Measurements from ENCODE around the gene ADRA2C. TPM values are rescaled to one million over a fixed set of nuclear protein-coding genes. Genes with fewer than 3 reads are reported as not detected.

Gene ADRA2C
- total and polyA plus RNA-seq, 4 experiments from 2014 or later, result not detected

DNA sequence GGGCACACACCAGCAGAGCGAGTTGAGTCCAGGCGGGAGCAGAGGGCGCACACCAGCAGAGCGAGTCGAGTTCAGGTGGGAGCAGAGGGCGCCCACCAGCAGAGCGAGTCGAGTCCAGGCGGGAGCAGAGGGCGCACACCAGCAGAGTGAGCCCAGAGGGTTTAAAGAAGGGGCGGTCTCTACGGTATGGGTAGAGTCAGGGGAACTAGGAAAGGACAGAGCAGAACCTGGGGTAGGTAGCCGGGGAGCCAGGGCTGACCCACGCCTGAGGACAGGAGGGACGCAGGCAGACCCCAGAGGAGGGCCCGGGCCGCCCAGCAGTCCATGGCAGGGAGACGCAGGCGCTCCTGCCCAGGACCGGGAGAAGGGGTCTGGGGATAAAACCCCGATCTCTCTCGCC, 22.0 kb upstream of the ADRA2C start:
- Histone ChIP-seq H3K4me3 (ENCODE audit: low read length in 2 of 2) (no peak overlapping the region), H3K4me1 (ENCODE audit: insufficient read depth, low read length) (no peaks in the 10 kb centered on the region), H3K36me3 (ENCODE audit: insufficient read depth, low read length) (no peaks in the 10 kb centered on the region), H3K9me3 (ENCODE audit: control insufficient read depth in 1 of 2, low read length in 2 of 2) (no peaks in the 10 kb centered on the region), H3K27me3 (ENCODE audit: insufficient read depth, low read length) (no peaks in the 10 kb centered on the region), H3K27ac (ENCODE audit: low read depth, low read length) (no peak overlapping the region)
- ChIA-PET CTCF (ENCODE audit: partially characterized antibody) (no interaction called here), POLR2A (ENCODE audit: partially characterized antibody) (no interaction called here)
- Mint-ChIP-seq H3K27me3 (peaks cover 29 to 43% of the 10 kb centered on the region in 2 donors), H3K4me3 (no peak overlapping the region), H3K4me1 (peaks cover 0 to 2% (median 0%) of the 10 kb centered on the region in 4 donors), H3K27ac (no peak overlapping the region), H3K9me3 (peaks cover 0 to 7% (median 1%) of the 10 kb centered on the region in 8 donors), H3K36me3 (no peaks in the 10 kb centered on the region)
- DNase-seq, result no peak
- intact Hi-C loops (cut with micrococcal nuclease), result no loop called here

DNA sequence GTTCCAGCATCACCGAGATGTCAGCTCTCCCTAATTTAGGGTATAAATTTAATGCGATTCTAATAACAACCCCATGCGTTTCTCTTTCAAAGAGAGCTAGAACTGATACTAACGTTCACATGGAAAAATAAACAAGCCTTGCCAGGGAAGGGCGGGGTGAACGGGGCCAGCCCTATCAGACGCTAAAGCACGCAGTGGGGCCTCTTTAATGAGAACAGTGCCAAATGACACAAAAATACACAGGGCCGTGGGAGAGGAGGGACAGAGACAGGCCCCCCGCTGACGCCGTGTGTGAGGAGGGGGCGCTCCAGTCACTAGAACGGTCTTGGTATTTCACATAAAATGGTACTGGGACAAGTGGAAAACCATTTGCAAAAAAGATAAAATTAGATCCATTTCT, 21.3 kb upstream of the ADRA2C start:
- H3K36me3 Mint-ChIP-seq, result no peaks in the 10 kb centered on the region
- H3K27me3 Mint-ChIP-seq, result peaks cover 31 to 46% of the 10 kb centered on the region in 2 donors
- Histone ChIP-seq H3K4me1 (ENCODE audit: insufficient read depth, low read length) (no peaks in the 10 kb centered on the region), H3K27me3 (ENCODE audit: insufficient read depth, low read length) (no peaks in the 10 kb centered on the region), H3K9me3 (ENCODE audit: control insufficient read depth in 1 of 2, low read length in 2 of 2) (no peaks in the 10 kb centered on the region), H3K4me3 (ENCODE audit: low read length in 2 of 2) (no peak overlapping the region), H3K36me3 (ENCODE audit: insufficient read depth, low read length) (no peaks in the 10 kb centered on the region), H3K27ac (ENCODE audit: low read depth, low read length) (no peak overlapping the region)
- CTCF ChIA-PET (ENCODE audit: partially characterized antibody), result no interaction called here
- H3K4me1 Mint-ChIP-seq, result peaks cover 0 to 2% (median 0%) of the 10 kb centered on the region in 4 donors
- DNase-seq, result no peak
- H3K27ac Mint-ChIP-seq, result no peak overlapping the region
- intact Hi-C loops (cut with micrococcal nuclease), result no loop called here
- POLR2A ChIA-PET (ENCODE audit: partially characterized antibody), result no interaction called here
- peaks cover 0 to 7% (median 1%) of the 10 kb centered on the region in 8 donors for H3K9me3 Mint-ChIP-seq
- no peak overlapping the region for H3K4me3 Mint-ChIP-seq

DNA sequence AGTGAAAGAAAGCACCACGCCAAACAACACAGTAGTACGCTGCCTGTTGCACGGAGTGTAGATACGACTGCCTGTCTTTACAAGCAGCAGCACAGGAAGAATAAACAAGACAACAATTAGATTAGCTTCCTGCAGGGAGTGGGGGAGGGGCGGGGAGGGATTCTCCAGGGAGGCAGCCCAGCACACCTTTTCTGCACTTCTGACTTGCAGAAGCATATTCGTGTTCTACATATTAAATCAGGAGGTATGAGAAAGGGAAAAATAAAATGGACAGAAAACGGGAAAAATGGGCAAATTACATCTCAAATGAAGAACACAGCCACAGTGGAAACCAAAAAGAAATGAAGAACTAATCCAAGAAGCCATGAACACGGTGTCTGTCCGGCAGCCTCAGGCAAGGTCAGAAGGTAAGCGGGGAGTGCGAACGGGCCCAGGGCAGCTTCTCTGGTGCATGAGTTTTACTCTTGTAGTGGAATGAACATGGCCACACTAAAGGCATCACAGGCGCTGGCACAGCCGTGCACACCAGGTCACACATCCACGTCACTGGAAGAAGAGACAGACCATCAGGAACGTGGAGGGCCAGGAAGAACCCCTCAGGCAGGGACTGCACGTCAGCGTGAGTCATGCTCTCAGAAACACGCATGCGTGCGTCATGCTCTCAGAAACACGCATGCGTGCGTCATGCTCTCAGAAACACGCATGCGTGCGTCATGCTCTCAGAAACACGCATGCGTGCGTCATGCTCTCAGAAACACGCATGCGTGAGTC, 20.1 kb upstream of the ADRA2C start:
- Histone ChIP-seq H3K27me3 (ENCODE audit: insufficient read depth, low read length) (no peaks in the 10 kb centered on the region), H3K4me1 (ENCODE audit: insufficient read depth, low read length) (no peaks in the 10 kb centered on the region), H3K27ac (ENCODE audit: low read depth, low read length) (no peak overlapping the region), H3K36me3 (ENCODE audit: insufficient read depth, low read length) (no peaks in the 10 kb centered on the region), H3K4me3 (ENCODE audit: low read length in 2 of 2) (no peak overlapping the region), H3K9me3 (ENCODE audit: control insufficient read depth in 1 of 2, low read length in 2 of 2) (no peaks in the 10 kb centered on the region)
- POLR2A ChIA-PET (ENCODE audit: partially characterized antibody), result no interaction called here
- H3K27ac Mint-ChIP-seq, result no peak overlapping the region
- peaks cover 0 to 2% (median 0%) of the 10 kb centered on the region in 4 donors for H3K4me1 Mint-ChIP-seq
- no peak for DNase-seq
- intact Hi-C loops (cut with micrococcal nuclease), result no loop called here
- no peak overlapping the region for H3K4me3 Mint-ChIP-seq
- H3K27me3 Mint-ChIP-seq, result peaks cover 31 to 48% of the 10 kb centered on the region in 2 donors
- no peaks in the 10 kb centered on the region for H3K36me3 Mint-ChIP-seq
- H3K9me3 Mint-ChIP-seq, result peaks cover 0 to 7% (median 1%) of the 10 kb centered on the region in 8 donors
- CTCF ChIA-PET (ENCODE audit: partially characterized antibody), result no interaction called here

DNA sequence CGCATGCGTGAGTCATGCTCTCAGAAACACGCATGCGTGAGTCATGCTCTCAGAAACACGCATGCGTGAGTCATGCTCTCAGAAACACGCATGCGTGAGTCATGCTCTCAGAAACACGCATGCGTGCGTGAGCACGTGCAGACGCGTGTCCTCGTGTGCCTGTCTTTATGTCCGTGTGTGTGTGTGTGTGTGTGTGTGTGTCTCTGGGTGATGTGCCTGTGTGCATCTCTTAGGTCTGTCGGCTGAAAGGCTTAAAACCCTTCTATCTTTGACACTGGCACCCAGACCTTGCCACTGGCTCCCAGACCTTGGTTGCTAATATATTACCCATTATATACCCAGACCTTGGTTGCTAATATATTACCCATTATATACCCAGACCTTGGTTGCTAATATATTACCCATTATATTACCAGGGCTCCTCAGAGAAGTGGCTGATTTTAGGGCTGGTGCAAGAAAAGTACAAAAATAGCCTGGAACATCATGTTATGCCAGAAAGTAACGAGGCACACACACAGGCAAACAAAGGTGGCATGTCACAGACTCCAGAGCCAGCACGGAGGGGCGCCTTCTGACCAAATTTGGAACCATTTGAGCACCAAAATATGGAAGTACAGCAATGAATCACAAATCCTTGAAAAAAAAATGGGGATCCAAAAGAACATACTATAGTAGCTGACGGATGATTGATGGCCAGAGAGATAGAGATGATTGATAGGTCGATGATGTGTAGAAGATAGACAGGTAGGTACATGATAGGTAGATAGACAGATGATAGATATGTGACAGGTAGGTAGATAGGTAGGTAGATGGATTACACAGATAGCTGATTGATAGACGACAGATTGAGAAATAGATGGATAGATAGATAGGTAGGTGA, 19.2 kb upstream of the ADRA2C start:
- Mint-ChIP-seq H3K27me3 (peaks cover 31 to 50% of the 10 kb centered on the region in 2 donors), H3K4me3 (no peak overlapping the region), H3K36me3 (no peaks in the 10 kb centered on the region), H3K27ac (no peak overlapping the region), H3K9me3 (peaks cover 0 to 6% (median 1%) of the 10 kb centered on the region in 8 donors), H3K4me1 (peaks cover 0 to 2% (median 0%) of the 10 kb centered on the region in 4 donors)
- no peaks in the 10 kb centered on the region for H3K27me3 ChIP-seq (ENCODE audit: insufficient read depth, low read length)
- no peaks in the 10 kb centered on the region for H3K4me1 ChIP-seq (ENCODE audit: insufficient read depth, low read length)
- no peak overlapping the region for H3K4me3 ChIP-seq (ENCODE audit: low read length in 2 of 2)
- H3K27ac ChIP-seq (ENCODE audit: low read depth, low read length), result no peak overlapping the region
- ChIA-PET CTCF (ENCODE audit: partially characterized antibody) (no interaction called here), POLR2A (ENCODE audit: partially characterized antibody) (no interaction called here)
- H3K9me3 ChIP-seq (ENCODE audit: control insufficient read depth in 1 of 2, low read length in 2 of 2), result no peaks in the 10 kb centered on the region
- H3K36me3 ChIP-seq (ENCODE audit: insufficient read depth, low read length), result no peaks in the 10 kb centered on the region
- intact Hi-C loops (cut with micrococcal nuclease), result no loop called here
- DNase-seq, result no peak

DNA sequence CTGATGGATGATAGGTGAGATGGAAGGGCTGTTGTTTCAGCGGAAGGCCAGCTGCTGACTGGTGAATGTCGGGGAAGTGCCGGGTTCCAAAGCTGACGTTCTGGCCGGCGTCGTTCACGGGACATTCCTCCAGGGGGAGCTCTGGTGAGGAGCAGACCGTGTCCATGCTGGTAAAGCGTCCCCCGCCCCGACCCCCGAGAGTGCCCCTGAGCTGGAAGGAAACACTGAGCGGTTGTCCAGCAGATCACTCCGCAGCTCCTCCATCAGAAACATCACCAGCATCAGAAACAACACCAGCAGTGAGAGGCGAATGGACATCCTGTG, 18.6 kb upstream of the ADRA2C start:
- Mint-ChIP-seq H3K36me3 (no peaks in the 10 kb centered on the region), H3K27ac (no peak overlapping the region), H3K4me3 (no peak overlapping the region), H3K9me3 (peaks cover 0 to 6% (median 0%) of the 10 kb centered on the region in 8 donors), H3K27me3 (peaks cover 30 to 45% of the 10 kb centered on the region in 2 donors), H3K4me1 (peaks cover 0 to 2% (median 0%) of the 10 kb centered on the region in 4 donors)
- no peak for DNase-seq
- no peaks in the 10 kb centered on the region for H3K9me3 ChIP-seq (ENCODE audit: control insufficient read depth in 1 of 2, low read length in 2 of 2)
- POLR2A ChIA-PET (ENCODE audit: partially characterized antibody), result no interaction called here
- no peak overlapping the region for H3K4me3 ChIP-seq (ENCODE audit: low read length in 2 of 2)
- H3K36me3 ChIP-seq (ENCODE audit: insufficient read depth, low read length), result no peaks in the 10 kb centered on the region
- intact Hi-C loops (cut with micrococcal nuclease), result no loop called here
- no peaks in the 10 kb centered on the region for H3K4me1 ChIP-seq (ENCODE audit: insufficient read depth, low read length)
- H3K27me3 ChIP-seq (ENCODE audit: insufficient read depth, low read length), result no peaks in the 10 kb centered on the region
- CTCF ChIA-PET (ENCODE audit: partially characterized antibody), result no interaction called here
- no peak overlapping the region for H3K27ac ChIP-seq (ENCODE audit: low read depth, low read length)

DNA sequence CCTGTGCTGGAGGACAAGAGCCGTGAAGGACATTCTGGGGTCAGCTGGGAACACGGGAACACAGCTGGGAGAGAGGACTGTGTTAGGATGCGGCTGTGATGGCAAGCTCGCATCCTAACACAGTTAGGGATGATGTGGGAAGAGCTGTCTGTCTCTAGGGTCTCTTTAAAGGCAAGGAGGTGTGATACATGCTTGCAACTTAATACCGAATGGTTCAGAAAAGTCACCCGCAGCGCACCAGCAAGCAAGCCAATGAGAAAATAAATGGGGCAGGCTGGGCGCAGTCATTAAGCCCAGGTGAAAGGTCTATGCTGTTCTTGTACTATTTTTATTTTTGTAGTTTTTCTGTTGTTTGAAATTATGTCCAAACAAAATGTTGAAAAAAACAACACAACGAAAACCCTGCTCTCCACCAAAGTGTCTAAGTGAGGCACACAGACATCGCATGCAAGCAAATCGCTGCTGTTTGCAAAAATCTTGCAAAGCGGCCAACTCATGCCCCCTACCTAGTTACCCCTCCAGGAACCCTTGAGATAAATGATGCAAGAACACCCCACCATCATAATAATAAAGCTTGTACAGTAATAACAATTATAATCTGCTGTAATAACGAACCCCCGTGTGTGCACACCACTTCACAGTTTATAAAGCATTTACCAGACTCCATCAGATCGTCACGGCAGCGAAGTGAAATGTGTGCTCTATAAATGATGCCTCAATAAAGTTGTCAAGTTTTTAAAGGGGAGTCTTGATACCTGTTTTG, 17.9 kb upstream of the ADRA2C start:
- no peaks in the 10 kb centered on the region for H3K27me3 ChIP-seq (ENCODE audit: insufficient read depth, low read length)
- Mint-ChIP-seq H3K27ac (no peak overlapping the region), H3K4me3 (no peak overlapping the region), H3K27me3 (peaks cover 27 to 39% of the 10 kb centered on the region in 2 donors), H3K4me1 (peaks cover 0 to 2% (median 0%) of the 10 kb centered on the region in 4 donors), H3K36me3 (no peaks in the 10 kb centered on the region), H3K9me3 (peaks cover 0 to 2% (median 0%) of the 10 kb centered on the region in 8 donors)
- no peak for DNase-seq
- H3K27ac ChIP-seq (ENCODE audit: low read depth, low read length), result no peak overlapping the region
- intact Hi-C loops (cut with micrococcal nuclease), result no loop called here
- H3K9me3 ChIP-seq (ENCODE audit: control insufficient read depth in 1 of 2, low read length in 2 of 2), result no peaks in the 10 kb centered on the region
- POLR2A ChIA-PET (ENCODE audit: partially characterized antibody), result no interaction called here
- H3K4me1 ChIP-seq (ENCODE audit: insufficient read depth, low read length), result no peaks in the 10 kb centered on the region
- no peaks in the 10 kb centered on the region for H3K36me3 ChIP-seq (ENCODE audit: insufficient read depth, low read length)
- CTCF ChIA-PET (ENCODE audit: partially characterized antibody), result no interaction called here
- H3K4me3 ChIP-seq (ENCODE audit: low read length in 2 of 2), result no peak overlapping the region

DNA sequence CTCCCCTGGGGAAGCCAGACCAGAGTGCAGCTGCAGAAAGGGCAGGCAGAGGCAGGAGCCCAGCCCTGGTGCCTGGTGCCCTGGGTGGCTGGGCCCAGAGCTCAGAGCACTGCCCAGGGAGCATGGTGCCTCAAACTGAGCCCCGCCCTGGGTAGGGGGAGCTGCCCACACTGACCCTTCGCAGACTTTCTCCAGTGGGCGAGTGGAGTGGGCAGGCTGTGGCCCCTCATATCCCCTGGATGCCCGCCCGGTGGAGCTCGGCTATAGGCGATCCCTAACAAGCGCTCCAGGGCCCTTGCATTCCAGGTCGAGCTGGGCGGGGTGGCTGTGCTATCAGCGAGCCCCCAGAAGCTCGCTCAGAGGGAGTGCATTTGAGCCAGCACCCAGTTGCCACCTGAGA, 17.1 kb upstream of the ADRA2C start:
- H3K27ac ChIP-seq (ENCODE audit: low read depth, low read length), result no peak overlapping the region
- no peaks in the 10 kb centered on the region for H3K9me3 ChIP-seq (ENCODE audit: control insufficient read depth in 1 of 2, low read length in 2 of 2)
- H3K36me3 ChIP-seq (ENCODE audit: insufficient read depth, low read length), result no peaks in the 10 kb centered on the region
- POLR2A ChIA-PET (ENCODE audit: partially characterized antibody), result no interaction called here
- no peaks in the 10 kb centered on the region for H3K4me1 ChIP-seq (ENCODE audit: insufficient read depth, low read length)
- intact Hi-C loops (cut with micrococcal nuclease), result no loop called here
- H3K27ac Mint-ChIP-seq, result no peak overlapping the region
- CTCF ChIA-PET (ENCODE audit: partially characterized antibody), result no interaction called here
- H3K27me3 ChIP-seq (ENCODE audit: insufficient read depth, low read length), result no peaks in the 10 kb centered on the region
- peaks cover 25 to 36% of the 10 kb centered on the region in 2 donors for H3K27me3 Mint-ChIP-seq
- H3K4me3 ChIP-seq (ENCODE audit: low read length in 2 of 2), result no peak overlapping the region
- peaks cover 0 to 2% (median 0%) of the 10 kb centered on the region in 4 donors for H3K4me1 Mint-ChIP-seq
- DNase-seq, result no peak
- H3K4me3 Mint-ChIP-seq, result no peak overlapping the region
- peaks cover 0 to 2% (median 0%) of the 10 kb centered on the region in 8 donors for H3K9me3 Mint-ChIP-seq
- no peaks in the 10 kb centered on the region for H3K36me3 Mint-ChIP-seq

Measured in CD4-positive, alpha-beta memory T cell (primary cell).